Testis (tissue), 3 donors: ENCODE results near the gene ANKRD55. TPM values are rescaled to one million over a fixed set of nuclear protein-coding genes. Genes with fewer than 3 reads are reported as not detected.
"Not testable (repeated sequence)": the region's sequence is repeated elsewhere in the genome, so short reads cannot be mapped to it uniquely, and the experiment has no call there.

Experiments
- DNase-seq: peaks from one replicate; pipeline ENCODE4 v3.0.0-alpha.2; 2019
- H3K27ac ChIP-seq, 2 donors: fragments of 200-600 bp; sonication (generic); one replicate each; pipeline ENCODE4 v1.5.1; 2019
- H3K27me3 ChIP-seq: fragments of 200-600 bp; sonication (generic); one replicate; pipeline ENCODE4 v1.5.1; 2019
- H3K36me3 ChIP-seq: fragments of 200-600 bp; sonication (generic); one replicate; pipeline ENCODE4 v1.5.1; 2017; ENCODE audit warnings: low read depth; ENCODE audit errors: missing control alignments
- H3K4me1 ChIP-seq: fragments of 200-600 bp; sonication (generic); one replicate; pipeline ENCODE4 v1.5.1; 2019
- H3K4me3 ChIP-seq, 2 donors: fragments of 200-600 bp; sonication (generic); one replicate each; pipeline ENCODE4 v1.5.1; 2017 to 2019
- H3K9me3 ChIP-seq: fragments of 200-600 bp; sonication (generic); one replicate; pipeline ENCODE4 v1.5.1; 2017
- CTCF ChIP-seq, 3 experiments: fragments of 450-650 bp in 2 of 3; fragments of 200-600 bp in 1 of 3; sonication (generic) in 1 of 3; IDR thresholded peaks; one replicate each; pipeline ENCODE4 v1.5.1; 2016 to 2019; ENCODE audit warnings: antibody characterized with exemption in 3 of 3, mild to moderate bottlenecking in 2 of 3, moderate library complexity in 1 of 3
- POLR2A ChIP-seq: fragments of 450-650 bp; IDR thresholded peaks from one replicate; pipeline ENCODE4 v1.6.1; 2017; ENCODE audit warnings: antibody characterized with exemption, mild to moderate bottlenecking, moderate library complexity
- WGBS, 2 donors: methylation state at CpG; one replicate each; pipeline ENCODE4 v1.1.5; 2018; 5-methylcytosine and 5-hydroxymethylcytosine counted together
- intact Hi-C: fragments of 100-400 bp; cut with DNase I; formaldehyde crosslinking; loops from one replicate; pipeline ENCODE4 v1.15.1; 2023; ENCODE audit warnings: low total_unique reads
- polyA plus RNA-seq: library from polyadenylated mRNA; stranded (reverse); fragments of 350-450 nt; fragmentation: Illumina TruSeq; extraction: RNeasy Lipid Tissue Mini Kit (QIAGEN cat#74804); gene quantifications from one replicate; pipeline ENCODE4 v1.2.3, GENCODE V29; 2014; ENCODE audit warnings: low read depth, low replicate concordance; ENCODE audit not compliant: insufficient read depth
- total RNA-seq, 2 donors: library from RNA; depleted of rRNA; stranded (reverse); fragments of >200 nt; gene quantifications; one replicate each; pipeline ENCODE4 v1.2.3, GENCODE V29; 2016

The ANKRD55 gene
- total and polyA plus RNA-seq, 3 donors from 2014 or later, result 6.1 to 28.1 (median 6.2) TPM

GRCh38 chr5:56228631-56229030 is 4.5 kb downstream of the ANKRD55 start:
- Histone ChIP-seq H3K27me3 (no peaks in the 10 kb centered on the region), H3K4me3 (no peak overlapping the region), H3K9me3 (no peaks in the 10 kb centered on the region), H3K36me3 (no peaks in the 10 kb centered on the region), H3K4me1 (no peaks in the 10 kb centered on the region), H3K27ac (no peak overlapping the region)
- intact Hi-C loops, result no loop called here
- no peak for DNase-seq
- WGBS, 2 donors, result 63 to 81% methylated on average over 5 to 6 of the region's 6 CpGs
- TF ChIP-seq CTCF (IDR thresholded peaks at IDR 0.05) (no peak), POLR2A (no peak)

GRCh38 chr5:56227691-56228090 is 5.4 kb downstream of the ANKRD55 start:
- no peaks in the 10 kb centered on the region for H3K27me3 ChIP-seq
- no peak for TF ChIP-seq POLR2A
- TF ChIP-seq CTCF (IDR thresholded peaks at IDR 0.05), result no peak
- intact Hi-C loops, result no loop called here
- no peaks in the 10 kb centered on the region for H3K4me1 ChIP-seq
- no peak overlapping the region for H3K27ac ChIP-seq
- DNase-seq, result no peak
- H3K36me3 ChIP-seq, result no peaks in the 10 kb centered on the region
- 80 to 92% methylated on average over 5 of the region's 5 CpGs for WGBS, 2 donors
- H3K4me3 ChIP-seq, result no peak overlapping the region
- H3K9me3 ChIP-seq, result no peaks in the 10 kb centered on the region

- H3K27ac ChIP-seq, intact Hi-C loops, H3K27me3 ChIP-seq, H3K4me1 ChIP-seq, H3K9me3 ChIP-seq, H3K4me3 ChIP-seq, H3K36me3 ChIP-seq, DNase-seq: not testable (repeated sequence)
Measured at GRCh38 chr5:56223298-56223697, 9.8 kb downstream of the ANKRD55 start.

GRCh38 chr5:56221601-56222000 is 11.5 kb downstream of the ANKRD55 start:
- WGBS, 2 donors, result 87 to 97% methylated on average over 4 to 6 of the region's 6 CpGs
- H3K4me1 ChIP-seq, intact Hi-C loops, H3K36me3 ChIP-seq, DNase-seq, H3K9me3 ChIP-seq, H3K27ac ChIP-seq, H3K4me3 ChIP-seq, H3K27me3 ChIP-seq: not testable (repeated sequence)

- Histone ChIP-seq H3K9me3 (no peaks in the 10 kb centered on the region), H3K4me3 (no peak overlapping the region), H3K27me3 (no peaks in the 10 kb centered on the region), H3K36me3 (no peaks in the 10 kb centered on the region), H3K27ac (no peak overlapping the region), H3K4me1 (no peaks in the 10 kb centered on the region)
- intact Hi-C loops, result no loop called here
- no peak for DNase-seq
- no peak for TF ChIP-seq CTCF (IDR thresholded peaks at IDR 0.05)
- no peak for TF ChIP-seq POLR2A
- WGBS, 2 donors, result 68 to 75% methylated on average over 7 of the region's 7 CpGs
Measured at GRCh38 chr5:56215019-56215830, 17.9 kb downstream of the ANKRD55 start.

GRCh38 chr5:56213886-56214535 is 19.1 kb downstream of the ANKRD55 start:
- WGBS, 2 donors, result 89 to 91% methylated on average over 4 of the region's 4 CpGs
- H3K27me3 ChIP-seq, intact Hi-C loops: not testable (repeated sequence)

More at GRCh38 chr5:56213886-56214535, 19.1 kb downstream of the ANKRD55 start:
- not testable (repeated sequence) for H3K4me3 ChIP-seq, H3K27ac ChIP-seq, DNase-seq, H3K4me1 ChIP-seq, H3K36me3 ChIP-seq, H3K9me3 ChIP-seq
